ENCODE data around the gene CDH12.
"Not testable (repeated sequence)": the region's sequence is repeated elsewhere in the genome, so short reads cannot be mapped to it uniquely, and the experiment has no call there.

CDH12 gene

GRCh38 chr5:22889720-22890119 is 36.6 kb upstream of the CDH12 start:
- no peaks in the 10 kb centered on the region for H3K36me3 ChIP-seq (ENCODE audit: low read length)
- no peaks in the 10 kb centered on the region for H3K79me2 ChIP-seq (ENCODE audit: insufficient read depth, low read length)
- H3K9me2 ChIP-seq (replicated peaks; ENCODE audit: insufficient read depth, low read length), result no peaks in the 10 kb centered on the region
- no peak overlapping the region for H3K27ac ChIP-seq (ENCODE audit: low read depth, low read length)
- no peaks in the 10 kb centered on the region for H3K9me3 ChIP-seq (ENCODE audit: insufficient read depth, low read length)
- no peak overlapping the region for H3K4me2 ChIP-seq (ENCODE audit: low read depth, low read length, poor library complexity, severe bottlenecking)
- TF ChIP-seq EZH2phosphoT487 (conservative IDR thresholded peaks at IDR 0.05; ENCODE audit: low read length), result no peak
- TF ChIP-seq CTCF (IDR thresholded peaks at IDR 0.05; ENCODE audit: insufficient read depth, low read length, poor library complexity, severe bottlenecking), result peak; percentile 27
- H3K9ac ChIP-seq (ENCODE audit: low read length), result no peak overlapping the region
- peak overlapping the region; percentile 44 for H2AFZ ChIP-seq (ENCODE audit: low read depth, low read length, severe bottlenecking)
- H3K27me3 ChIP-seq (ENCODE audit: low read length), result no peaks in the 10 kb centered on the region
- H4K20me1 ChIP-seq (ENCODE audit: low read depth, low read length), result no peaks in the 10 kb centered on the region
- H3K4me3 ChIP-seq (ENCODE audit: insufficient read depth, low read length, poor library complexity, severe bottlenecking), result no peak overlapping the region
- H3F3A ChIP-seq (ENCODE audit: insufficient read depth), result no peaks in the 10 kb centered on the region

GRCh38 chr5:22887566-22887965 is 34.4 kb upstream of the CDH12 start:
- no peaks in the 10 kb centered on the region for H3K27me3 ChIP-seq (ENCODE audit: low read length)
- H3K4me3 ChIP-seq (ENCODE audit: insufficient read depth, low read length, poor library complexity, severe bottlenecking), result no peak overlapping the region
- no peaks in the 10 kb centered on the region for H3K9me3 ChIP-seq (ENCODE audit: insufficient read depth, low read length)
- no peaks in the 10 kb centered on the region for H4K20me1 ChIP-seq (ENCODE audit: low read depth, low read length)
- TF ChIP-seq EZH2phosphoT487 (conservative IDR thresholded peaks at IDR 0.05; ENCODE audit: low read length), result no peak
- TF ChIP-seq CTCF (IDR thresholded peaks at IDR 0.05; ENCODE audit: insufficient read depth, low read length, poor library complexity, severe bottlenecking), result no peak
- H3K9me2 ChIP-seq (replicated peaks; ENCODE audit: insufficient read depth, low read length), result no peaks in the 10 kb centered on the region
- H3K27ac ChIP-seq (ENCODE audit: low read depth, low read length), result no peak overlapping the region
- no peaks in the 10 kb centered on the region for H3K36me3 ChIP-seq (ENCODE audit: low read length)
- H3K79me2 ChIP-seq (ENCODE audit: insufficient read depth, low read length), result no peaks in the 10 kb centered on the region
- no peaks in the 10 kb centered on the region for H3F3A ChIP-seq (ENCODE audit: insufficient read depth)
- H3K4me2 ChIP-seq (ENCODE audit: low read depth, low read length, poor library complexity, severe bottlenecking), result no peak overlapping the region
- H3K9ac ChIP-seq (ENCODE audit: low read length), result no peak overlapping the region
- H2AFZ ChIP-seq (ENCODE audit: low read depth, low read length, severe bottlenecking), result no peak overlapping the region

- not testable (repeated sequence) for H3K4me3 ChIP-seq (ENCODE audit: insufficient read depth, low read length, poor library complexity, severe bottlenecking); H2AFZ ChIP-seq (ENCODE audit: low read depth, low read length, severe bottlenecking); H4K20me1 ChIP-seq (ENCODE audit: low read depth, low read length); H3F3A ChIP-seq (ENCODE audit: insufficient read depth); H3K9me2 ChIP-seq (replicated peaks; ENCODE audit: insufficient read depth, low read length); H3K27ac ChIP-seq (ENCODE audit: low read depth, low read length); H3K36me3 ChIP-seq (ENCODE audit: low read length); H3K4me2 ChIP-seq (ENCODE audit: low read depth, low read length, poor library complexity, severe bottlenecking); H3K79me2 ChIP-seq (ENCODE audit: insufficient read depth, low read length); H3K9me3 ChIP-seq (ENCODE audit: insufficient read depth, low read length); H3K27me3 ChIP-seq (ENCODE audit: low read length); H3K9ac ChIP-seq (ENCODE audit: low read length)
Measured at GRCh38 chr5:22858911-22859310, 5.8 kb upstream of the CDH12 start.

- Histone ChIP-seq H2AFZ (ENCODE audit: low read depth, low read length, severe bottlenecking) (no peak overlapping the region), H3F3A (ENCODE audit: insufficient read depth) (no peaks in the 10 kb centered on the region), H4K20me1 (ENCODE audit: low read depth, low read length) (no peaks in the 10 kb centered on the region), H3K4me2 (ENCODE audit: low read depth, low read length, poor library complexity, severe bottlenecking) (no peak overlapping the region), H3K9me2 (replicated peaks; ENCODE audit: insufficient read depth, low read length) (no peaks in the 10 kb centered on the region), H3K27ac (ENCODE audit: low read depth, low read length) (no peak overlapping the region), H3K79me2 (ENCODE audit: insufficient read depth, low read length) (no peaks in the 10 kb centered on the region), H3K27me3 (ENCODE audit: low read length) (no peaks in the 10 kb centered on the region), H3K36me3 (ENCODE audit: low read length) (no peaks in the 10 kb centered on the region), H3K4me3 (ENCODE audit: insufficient read depth, low read length, poor library complexity, severe bottlenecking) (no peak overlapping the region), H3K9me3 (ENCODE audit: insufficient read depth, low read length) (no peaks in the 10 kb centered on the region), H3K9ac (ENCODE audit: low read length) (no peak overlapping the region)
- TF ChIP-seq CTCF (IDR thresholded peaks at IDR 0.05; ENCODE audit: insufficient read depth, low read length, poor library complexity, severe bottlenecking) (no peak), EZH2phosphoT487 (conservative IDR thresholded peaks at IDR 0.05; ENCODE audit: low read length) (no peak)
Measured at GRCh38 chr5:22855824-22856223, 2.7 kb upstream of the CDH12 start.
